ENCODE measurements around the gene RHEB.

DNA sequence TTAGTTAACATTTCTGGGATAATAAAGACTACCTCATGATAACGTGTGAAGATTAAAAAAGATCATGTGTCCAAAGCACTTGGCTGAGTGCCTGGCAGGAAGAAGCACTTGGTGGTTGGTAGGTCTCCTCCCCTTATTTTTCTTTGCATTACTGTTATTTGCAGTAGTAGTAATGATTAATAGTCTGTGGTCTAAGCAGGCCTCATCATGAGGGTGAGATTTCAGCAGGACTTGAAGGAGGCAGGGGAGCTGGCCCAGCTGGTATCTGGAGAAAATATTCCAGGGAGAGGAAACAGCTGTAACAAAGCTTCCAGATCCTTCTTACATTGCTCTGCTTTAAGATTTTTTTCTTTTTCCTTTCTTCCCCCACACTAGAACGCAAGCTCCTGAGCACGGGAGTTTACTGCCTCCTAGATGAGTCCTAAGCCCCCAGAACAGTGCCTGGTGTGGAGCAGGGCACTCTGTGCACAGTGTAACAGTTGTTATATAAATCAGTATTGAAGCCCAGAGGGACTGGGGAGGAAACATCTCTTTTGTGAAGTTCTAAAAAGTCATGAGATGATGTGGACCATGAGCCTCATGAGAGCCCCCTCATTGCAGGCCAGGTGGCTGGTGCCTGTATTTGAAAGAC is 31.1 kb upstream of the RHEB start:
- TF ChIP-seq, protein P1, sequence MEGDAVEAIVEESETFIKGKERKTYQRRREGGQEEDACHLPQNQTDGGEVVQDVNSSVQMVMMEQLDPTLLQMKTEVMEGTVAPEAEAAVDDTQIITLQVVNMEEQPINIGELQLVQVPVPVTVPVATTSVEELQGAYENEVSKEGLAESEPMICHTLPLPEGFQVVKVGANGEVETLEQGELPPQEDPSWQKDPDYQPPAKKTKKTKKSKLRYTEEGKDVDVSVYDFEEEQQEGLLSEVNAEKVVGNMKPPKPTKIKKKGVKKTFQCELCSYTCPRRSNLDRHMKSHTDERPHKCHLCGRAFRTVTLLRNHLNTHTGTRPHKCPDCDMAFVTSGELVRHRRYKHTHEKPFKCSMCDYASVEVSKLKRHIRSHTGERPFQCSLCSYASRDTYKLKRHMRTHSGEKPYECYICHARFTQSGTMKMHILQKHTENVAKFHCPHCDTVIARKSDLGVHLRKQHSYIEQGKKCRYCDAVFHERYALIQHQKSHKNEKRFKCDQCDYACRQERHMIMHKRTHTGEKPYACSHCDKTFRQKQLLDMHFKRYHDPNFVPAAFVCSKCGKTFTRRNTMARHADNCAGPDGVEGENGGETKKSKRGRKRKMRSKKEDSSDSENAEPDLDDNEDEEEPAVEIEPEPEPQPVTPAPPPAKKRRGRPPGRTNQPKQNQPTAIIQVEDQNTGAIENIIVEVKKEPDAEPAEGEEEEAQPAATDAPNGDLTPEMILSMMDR (IDR thresholded peaks at IDR 0.05; ENCODE audit: insufficient read depth, low read length): no peak
- no peak for TF ChIP-seq SPI1 (IDR thresholded peaks at IDR 0.05; ENCODE audit: borderline replicate concordance, low read depth)

Measured in HL-60 (cell line).